Stimulated activated CD4-positive, alpha-beta T cell treated with anti-CD3 and anti-CD28 coated beads, TNF-alpha, amount 100 ng/mL, for 4 hours (primary cell): Measurements from ENCODE around the gene SPRED1.
A peak's percentile ranks its signal among the peaks of the same experiment; 100 is the strongest.
"Not testable (repeated sequence)": the region's sequence is repeated elsewhere in the genome, so short reads cannot be mapped to it uniquely, and the experiment has no call there.

Source experiments
- DNase-seq, 3 experiments: peaks; one replicate each; pipeline ENCODE4 v3.0.0-alpha.2; 2020; ENCODE audit warnings: low read depth in 3 of 3

SPRED1 gene

DNA sequence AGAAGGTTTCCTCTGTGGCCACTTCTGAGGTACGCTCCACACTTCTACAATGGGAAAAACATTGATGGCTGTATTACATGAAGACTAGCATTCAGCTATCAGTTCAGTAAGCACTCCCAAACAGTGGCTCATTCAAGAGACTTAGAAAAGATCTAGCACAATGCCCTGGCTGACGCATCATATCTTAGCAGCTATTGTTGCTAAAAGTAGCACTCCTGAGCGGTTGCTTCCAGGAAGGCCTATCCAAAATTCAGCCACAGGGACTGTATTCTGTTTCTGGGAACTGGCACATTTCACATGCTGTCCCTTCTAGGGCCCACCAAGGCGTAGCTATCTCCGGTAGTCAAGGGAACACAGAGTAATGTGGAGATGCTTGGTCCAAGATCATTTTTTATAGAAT lies 21.2 kb upstream of the SPRED1 start:
- no peak for DNase-seq

GRCh38 chr15:38237021-38237420 lies 15.6 kb upstream of the SPRED1 start:
- DNase-seq = not testable (repeated sequence)

DNA sequence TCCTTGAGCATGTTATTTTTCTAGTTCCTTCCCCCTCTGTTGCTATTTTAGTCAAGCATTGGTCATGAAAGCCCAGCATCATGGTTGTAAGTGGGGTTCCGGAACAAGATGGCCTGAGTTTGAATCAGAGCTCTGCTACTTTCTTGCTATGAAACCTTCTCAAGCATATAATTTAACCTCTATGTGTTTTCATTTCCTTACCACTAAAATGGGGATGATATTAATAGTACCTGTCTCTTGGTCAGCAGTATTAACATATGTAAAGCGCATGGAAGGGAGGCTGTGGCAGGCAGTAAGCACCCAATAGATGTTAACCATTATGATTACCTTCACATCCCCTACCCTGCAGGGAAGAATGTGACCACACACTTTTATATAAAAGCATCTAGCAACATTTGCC lies 14.3 kb upstream of the SPRED1 start:
- no peak for DNase-seq

DNA sequence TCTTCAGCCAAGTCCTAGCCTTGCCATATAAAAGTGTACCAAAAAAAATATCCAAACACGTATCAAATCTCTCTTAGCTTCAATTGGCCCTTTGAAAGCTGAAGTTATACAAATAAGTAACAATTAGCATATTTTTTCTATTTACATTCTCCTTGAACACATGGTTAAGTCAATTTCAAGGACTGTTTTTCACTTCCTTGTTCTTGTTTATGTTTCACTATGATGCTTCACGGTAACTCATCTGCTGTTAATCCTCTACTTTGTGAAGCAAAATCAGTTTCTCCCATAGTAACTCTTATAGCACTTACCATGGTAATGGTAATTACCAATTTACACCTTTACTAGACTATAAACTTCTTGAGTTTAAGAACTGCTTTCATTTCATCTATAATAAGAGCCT lies 10.6 kb upstream of the SPRED1 start:
- no peak for DNase-seq

GRCh38 chr15:38243278-38244055 lies 9.2 kb upstream of the SPRED1 start:
- no peak for DNase-seq

DNA sequence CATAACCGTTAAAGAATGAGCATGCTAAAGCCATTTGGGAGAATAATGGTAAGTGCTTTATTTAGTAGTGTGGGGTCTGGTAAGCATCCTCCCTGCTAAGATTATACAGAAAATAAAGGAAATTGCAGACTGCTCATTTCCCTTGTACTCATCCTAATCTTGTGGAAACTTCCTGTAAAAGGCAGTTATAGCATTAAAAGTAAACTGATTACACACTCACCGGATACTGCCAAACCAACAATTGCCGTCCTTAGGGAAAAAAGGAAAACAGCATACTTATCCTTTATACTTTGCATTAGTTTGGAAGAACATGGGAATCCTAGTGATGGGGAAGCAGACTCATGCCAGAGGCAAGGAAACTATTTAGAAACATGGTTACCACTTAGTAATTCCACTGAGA lies 5.3 kb upstream of the SPRED1 start:
- DNase-seq = no peak

GRCh38 chr15:38253351-38253781 lies 730 bp downstream of the SPRED1 start:
- peak in 1 of 3 experiments; percentile 1 for DNase-seq

GRCh38 chr15:38254051-38254883 lies 1.6 kb downstream of the SPRED1 start:
- DNase-seq = peak in 1 of 3 experiments; percentile 6

GRCh38 chr15:38255690-38256089 lies 3.1 kb downstream of the SPRED1 start:
- DNase-seq = no peak

- no peak for DNase-seq
Observed at GRCh38 chr15:38257676-38258075, 5.0 kb downstream of the SPRED1 start.

GRCh38 chr15:38259134-38259533 lies 6.5 kb downstream of the SPRED1 start:
- no peak for DNase-seq

GRCh38 chr15:38260077-38260476 lies 7.4 kb downstream of the SPRED1 start:
- no peak for DNase-seq

GRCh38 chr15:38263251-38263650 lies 10.6 kb downstream of the SPRED1 start:
- no peak for DNase-seq

- DNase-seq = no peak
Observed at GRCh38 chr15:38263996-38264395, 11.4 kb downstream of the SPRED1 start.

- DNase-seq = no peak
Observed at GRCh38 chr15:38266247-38266986, 13.8 kb downstream of the SPRED1 start.

GRCh38 chr15:38267421-38268022 lies 14.9 kb downstream of the SPRED1 start:
- no peak for DNase-seq

DNA sequence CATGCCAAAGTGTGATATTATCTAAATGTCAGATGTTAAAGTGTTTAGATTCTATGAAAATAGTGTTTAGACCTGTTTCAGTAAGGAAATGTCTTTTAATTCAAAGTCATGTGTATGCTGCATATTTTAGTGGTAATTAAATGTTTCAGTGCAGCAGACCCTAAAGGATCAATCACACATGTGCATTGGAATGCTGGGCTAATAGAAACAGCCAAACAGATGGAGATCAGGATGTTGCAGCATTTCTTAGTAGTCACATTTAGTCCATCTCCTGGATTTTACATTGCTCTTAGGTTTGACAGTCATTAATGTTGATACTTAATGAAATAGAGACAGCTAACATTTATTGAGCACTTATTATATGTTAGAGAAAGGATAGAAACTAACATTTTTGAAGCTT lies 18.5 kb downstream of the SPRED1 start:
- DNase-seq = no peak

DNA sequence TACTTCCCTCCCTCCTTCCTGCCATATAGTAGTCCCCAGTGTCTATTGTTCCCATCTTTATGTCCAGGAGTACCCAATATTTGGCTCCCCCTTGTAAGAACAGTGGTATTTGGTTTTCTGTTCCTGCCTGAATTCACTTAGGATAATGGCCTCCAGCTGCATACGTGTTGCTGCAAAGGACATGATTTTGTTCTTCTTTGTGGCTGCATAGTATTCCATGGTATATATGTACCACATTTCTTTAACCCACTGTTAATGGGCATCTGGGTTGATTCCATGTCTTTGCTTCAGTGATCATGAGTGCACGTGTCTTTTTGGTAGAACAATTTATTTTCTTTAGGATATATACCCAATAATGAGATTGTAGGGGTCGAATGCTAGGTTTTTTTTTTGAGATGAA lies 19.3 kb downstream of the SPRED1 start:
- no peak for DNase-seq

- not testable (repeated sequence) for DNase-seq
Observed at GRCh38 chr15:38272431-38272830, 19.8 kb downstream of the SPRED1 start.

DNA sequence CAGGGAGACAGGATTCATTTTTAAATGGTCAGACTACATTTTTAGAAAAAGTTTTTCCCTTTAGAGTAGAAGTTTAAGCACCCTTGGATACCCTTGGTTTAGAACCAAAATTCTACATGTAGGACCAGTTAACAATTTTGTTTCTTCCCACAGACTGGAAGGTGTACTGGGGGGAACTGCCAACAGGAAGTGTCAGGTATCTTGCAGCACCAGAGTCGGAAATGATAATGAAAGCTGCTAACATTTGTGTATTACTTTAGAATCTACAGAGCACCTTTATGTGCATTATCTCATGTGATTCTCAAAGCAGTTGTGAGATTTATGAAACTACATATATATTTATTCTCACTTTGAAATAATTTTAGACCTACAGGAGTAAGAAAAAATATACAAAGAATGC lies 21.5 kb downstream of the SPRED1 start:
- DNase-seq = no peak

DNA sequence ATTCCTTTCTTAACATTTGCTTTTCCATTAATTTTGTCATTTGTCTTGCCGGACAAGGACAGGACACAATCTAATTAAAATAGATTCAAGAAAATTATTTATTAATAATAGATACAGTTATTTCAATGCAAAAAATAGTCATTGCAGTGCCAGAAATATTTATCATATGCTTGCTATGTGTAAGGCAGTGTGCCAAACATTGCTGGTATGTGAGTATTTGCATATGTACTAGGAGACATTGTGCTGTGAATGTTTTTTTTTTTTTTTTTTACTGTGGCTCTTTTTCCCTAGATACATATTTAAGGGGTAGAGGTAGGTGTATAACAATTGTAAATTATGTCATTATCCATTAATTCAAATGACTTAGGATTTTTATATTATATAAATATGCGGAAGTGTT lies 23.3 kb downstream of the SPRED1 start:
- DNase-seq = no peak

GRCh38 chr15:38277281-38277680 lies 24.6 kb downstream of the SPRED1 start:
- DNase-seq = not testable (repeated sequence)
